K562 (cell line): ENCODE data around the gene LMNTD2. TPM values are rescaled to one million over a fixed set of nuclear protein-coding genes. Genes with fewer than 3 reads are reported as not detected.
A peak's percentile ranks its signal among the peaks of the same experiment; 100 is the strongest.

ENCODE experiments used
- EP400 ChIP-seq: fragments of 450-650 bp; IDR thresholded peaks from 2 replicates; pipeline ENCODE4 v1.6.1; 2017; ENCODE audit warnings: antibody characterized with exemption, mild to moderate bottlenecking, moderate library complexity
- polyA plus RNA-seq, 8 experiments: library from polyadenylated mRNA; depleted of rRNA in 4 of 8; stranded (reverse) in 5 of 8; unstranded in 3 of 8; fragments of >200 nt; fragmentation: Nextera tagmentation in 2 of 8; fragmentation: Illumina TruSeq in 1 of 8; extraction: Ambion mirVana in 2 of 8; extraction: Trizol in 1 of 8; gene quantifications; 2 replicates each; pipeline versions ENCODE4 v1.2.1 to v1.2.3, GENCODE V29; 2011 to 2014; ENCODE audit warnings: inconsistent platforms in 1 of 8, missing spikeins in 1 of 8
- total RNA-seq, 7 experiments: library from RNA; depleted of rRNA in 6 of 7; stranded (reverse); fragments of >200 nt in 6 of 7; fragmentation: Illumina TruSeq in 2 of 7; extraction: Trizol in 2 of 7; gene quantifications; 2 replicates each; pipeline versions ENCODE4 v1.2.1 to v1.2.3, GENCODE V29; 2011 to 2021; ENCODE audit warnings: low replicate concordance in 1 of 7
- TF ChIP-seq, protein P1 (sequence below), 2 experiments: fragments of 450-650 bp; formaldehyde crosslinking in 1 of 2; IDR thresholded peaks; 2 replicates each; pipeline versions ENCODE4 v1.4.0 to v1.6.1; 2014 to 2020; ENCODE audit warnings: mild to moderate bottlenecking in 2 of 2, borderline replicate concordance in 1 of 2, low read depth in 1 of 2

The LMNTD2 gene
- total and polyA plus RNA-seq, 9 of the 15 experiments (the other 6 are each of a cell fraction or from before 2014, with no cell fraction given): 0.48 to 4.2 (median 1.5) TPM; not detected in 3

DNA sequence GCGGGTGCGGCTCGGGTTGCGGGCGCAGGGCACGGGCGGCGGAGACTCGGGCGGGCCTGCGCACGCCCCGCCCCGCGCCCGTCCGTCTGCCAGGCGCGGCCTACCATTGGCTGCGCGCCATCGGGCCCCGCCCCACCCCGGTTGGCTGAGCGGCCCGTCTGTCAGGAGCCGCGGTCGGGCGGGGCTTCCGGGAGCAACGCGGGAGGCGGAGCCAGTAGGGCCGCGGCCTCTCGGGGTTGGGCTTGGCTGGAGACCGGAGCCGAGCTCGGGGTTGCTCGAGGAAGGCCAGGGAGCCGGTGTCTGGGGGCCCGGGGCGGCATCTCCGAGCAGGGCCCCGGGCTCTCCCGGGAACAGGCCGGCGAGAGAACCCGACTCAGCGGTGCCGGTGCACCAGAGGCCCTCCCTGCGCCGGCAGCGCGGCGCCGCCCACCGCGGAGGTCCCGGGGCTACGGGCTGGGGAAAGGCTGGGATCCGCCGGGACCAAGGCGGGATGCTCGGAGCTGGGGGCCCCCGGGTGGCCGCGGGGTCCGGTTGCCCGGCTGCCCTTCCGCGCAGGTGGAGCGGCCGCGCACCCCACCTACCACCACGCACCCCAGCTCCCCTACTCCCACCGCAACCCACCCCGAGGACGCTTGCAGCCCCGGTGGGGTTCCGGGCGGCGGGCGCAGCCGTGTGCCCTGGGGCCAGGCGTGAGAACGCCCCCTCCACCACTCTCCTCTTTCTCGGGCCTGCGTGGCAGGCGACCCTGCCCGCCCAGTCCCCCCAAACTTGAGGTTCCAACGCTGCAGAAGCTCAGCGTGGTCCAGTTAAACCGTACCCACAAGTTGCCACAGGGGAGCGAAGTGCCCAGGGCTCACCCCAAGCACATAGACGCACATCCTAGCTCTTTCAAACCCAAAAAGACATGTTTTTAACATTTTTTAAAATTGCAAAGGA lies 24.8 kb downstream of the LMNTD2 start, which contains the start of gene HRAS (continued):
- TF ChIP-seq, protein P1, sequence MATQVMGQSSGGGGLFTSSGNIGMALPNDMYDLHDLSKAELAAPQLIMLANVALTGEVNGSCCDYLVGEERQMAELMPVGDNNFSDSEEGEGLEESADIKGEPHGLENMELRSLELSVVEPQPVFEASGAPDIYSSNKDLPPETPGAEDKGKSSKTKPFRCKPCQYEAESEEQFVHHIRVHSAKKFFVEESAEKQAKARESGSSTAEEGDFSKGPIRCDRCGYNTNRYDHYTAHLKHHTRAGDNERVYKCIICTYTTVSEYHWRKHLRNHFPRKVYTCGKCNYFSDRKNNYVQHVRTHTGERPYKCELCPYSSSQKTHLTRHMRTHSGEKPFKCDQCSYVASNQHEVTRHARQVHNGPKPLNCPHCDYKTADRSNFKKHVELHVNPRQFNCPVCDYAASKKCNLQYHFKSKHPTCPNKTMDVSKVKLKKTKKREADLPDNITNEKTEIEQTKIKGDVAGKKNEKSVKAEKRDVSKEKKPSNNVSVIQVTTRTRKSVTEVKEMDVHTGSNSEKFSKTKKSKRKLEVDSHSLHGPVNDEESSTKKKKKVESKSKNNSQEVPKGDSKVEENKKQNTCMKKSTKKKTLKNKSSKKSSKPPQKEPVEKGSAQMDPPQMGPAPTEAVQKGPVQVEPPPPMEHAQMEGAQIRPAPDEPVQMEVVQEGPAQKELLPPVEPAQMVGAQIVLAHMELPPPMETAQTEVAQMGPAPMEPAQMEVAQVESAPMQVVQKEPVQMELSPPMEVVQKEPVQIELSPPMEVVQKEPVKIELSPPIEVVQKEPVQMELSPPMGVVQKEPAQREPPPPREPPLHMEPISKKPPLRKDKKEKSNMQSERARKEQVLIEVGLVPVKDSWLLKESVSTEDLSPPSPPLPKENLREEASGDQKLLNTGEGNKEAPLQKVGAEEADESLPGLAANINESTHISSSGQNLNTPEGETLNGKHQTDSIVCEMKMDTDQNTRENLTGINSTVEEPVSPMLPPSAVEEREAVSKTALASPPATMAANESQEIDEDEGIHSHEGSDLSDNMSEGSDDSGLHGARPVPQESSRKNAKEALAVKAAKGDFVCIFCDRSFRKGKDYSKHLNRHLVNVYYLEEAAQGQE (IDR thresholded peaks at IDR 0.05; ENCODE audit: borderline replicate concordance): no peak
- TF ChIP-seq, protein P1 (CRISPR knock-in tag; IDR thresholded peaks at IDR 0.05; ENCODE audit: low read depth): peak; percentile 35; the same call in 1 of the 2 replicates
- no peak for TF ChIP-seq EP400
